Fibroblast of lung (primary cell): ENCODE data around the gene LIPH. TPM values are rescaled to one million over a fixed set of nuclear protein-coding genes. Genes with fewer than 3 reads are reported as not detected.

Source experiments
- DNase-seq, 2 donors: peaks; one replicate each; pipeline versions ENCODE4 v3.0.0 to v3.0.0-alpha.2; 2010; ENCODE audit warnings: low read depth in 2 of 2
- H2AFZ ChIP-seq: 2 replicates; pipeline ENCODE4 v1.5.1; 2012; ENCODE audit warnings: low read length, control low read depth, inconsistent platforms
- H3K27ac ChIP-seq: 2 replicates; pipeline ENCODE4 v1.5.1; 2011; ENCODE audit warnings: low read length, control low read depth; ENCODE audit not compliant: insufficient read depth
- H3K27me3 ChIP-seq: 2 replicates; pipeline ENCODE4 v1.5.1; 2011; ENCODE audit warnings: mild to moderate bottlenecking, low read length; ENCODE audit not compliant: control insufficient read depth, insufficient read depth
- H3K36me3 ChIP-seq: 2 replicates; pipeline ENCODE4 v1.5.1; 2011; ENCODE audit warnings: low read length; ENCODE audit not compliant: control insufficient read depth, insufficient read depth
- H3K4me1 ChIP-seq: 2 replicates; pipeline ENCODE4 v1.5.1; 2011; ENCODE audit warnings: low read length; ENCODE audit not compliant: control insufficient read depth, insufficient read depth; ENCODE audit errors: extremely low read depth
- H3K4me2 ChIP-seq: 2 replicates; pipeline ENCODE4 v1.5.1; 2011; ENCODE audit warnings: low read length, control low read depth; ENCODE audit not compliant: insufficient read depth; ENCODE audit errors: extremely low read depth
- H3K4me3 ChIP-seq, 4 experiments: fragments of 200-600 bp in 1 of 4; sonication (generic) in 1 of 4; replicated peaks in 1 of 4; 2 replicates each; pipeline ENCODE4 v1.5.1; 2011 to 2016; ENCODE audit warnings: low read length in 4 of 4, low read depth in 3 of 4, mild to moderate bottlenecking in 3 of 4, control low read depth in 2 of 4, inconsistent platforms in 1 of 4, mixed read lengths in 1 of 4; ENCODE audit not compliant: insufficient read depth in 1 of 4; ENCODE audit errors: control extremely low read depth in 1 of 4
- H3K79me2 ChIP-seq: 2 replicates; pipeline ENCODE4 v1.5.1; 2012; ENCODE audit warnings: mild to moderate bottlenecking, low read length, inconsistent platforms; ENCODE audit not compliant: control insufficient read depth, insufficient read depth
- H3K9ac ChIP-seq: 2 replicates; pipeline ENCODE4 v1.5.1; 2011; ENCODE audit warnings: mild to moderate bottlenecking, low read length, control low read depth; ENCODE audit not compliant: insufficient read depth
- H3K9me3 ChIP-seq: 2 replicates; pipeline ENCODE4 v1.5.1; 2012; ENCODE audit warnings: low read depth, low read length; ENCODE audit not compliant: control insufficient read depth, insufficient read depth
- H4K20me1 ChIP-seq: 2 replicates; pipeline ENCODE4 v1.5.1; 2011; ENCODE audit warnings: low read length; ENCODE audit not compliant: control insufficient read depth, insufficient read depth; ENCODE audit errors: extremely low read depth
- CTCF ChIP-seq, 2 donors: IDR thresholded peaks in 1 of 2; conservative IDR thresholded peaks in 1 of 2; 1 replicate in 1 of 2; 2 replicates in 1 of 2; pipeline ENCODE4 v1.5.1; 2011 to 2012; ENCODE audit warnings: low read length in 2 of 2, control low read depth in 1 of 2, inconsistent platforms in 1 of 2, low read depth in 1 of 2, mild to moderate bottlenecking in 1 of 2
- EZH2 ChIP-seq: IDR thresholded peaks from 2 replicates; pipeline ENCODE4 v1.5.1; 2012; ENCODE audit warnings: low read length, control low read depth, mild to moderate bottlenecking; ENCODE audit errors: missing control alignments
- polyA plus RNA-seq, 2 donors: library from polyadenylated mRNA; depleted of rRNA in 1 of 2; stranded (reverse) in 1 of 2; unstranded in 1 of 2; fragments of >200 nt; gene quantifications; 2 replicates each; pipeline ENCODE4 v1.2.1, GENCODE V29; 2011 to 2012; ENCODE audit warnings: missing spikeins in 1 of 2
- total RNA-seq: library from RNA; depleted of rRNA; stranded (reverse); fragments of >200 nt; gene quantifications from 2 replicates; pipeline ENCODE4 v1.2.1, GENCODE V29; 2014

Gene LIPH
- total and polyA plus RNA-seq, 2 donors (not counting 1 experiment from before 2014, with no cell fraction given) = 0.32 TPM; not detected in 1

- Histone ChIP-seq H3K27ac (no peak overlapping the region), H3K36me3 (no peaks in the 10 kb centered on the region), H3K9ac (no peak overlapping the region), H3K79me2 (no peaks in the 10 kb centered on the region), H3K4me2 (no peak overlapping the region), H4K20me1 (no peaks in the 10 kb centered on the region), H3K9me3 (no peaks in the 10 kb centered on the region), H2AFZ (no peak overlapping the region), H3K4me1 (no peaks in the 10 kb centered on the region), H3K4me3 (no peak overlapping the region), H3K27me3 (no peaks in the 10 kb centered on the region)
- no peak for DNase-seq
- TF ChIP-seq CTCF (conservative IDR thresholded peaks at IDR 0.05 in 1 of 2, IDR thresholded peaks at IDR 0.05 in 1 of 2; ENCODE audit: low read depth in 1 of 2, low read length in 2 of 2) (no peak), EZH2 (no peak)
These were observed 86.9 kb downstream of the LIPH start for GRCh38 chr3:185465471-185465870.

GRCh38 chr3:185460719-185461350 is 91.6 kb downstream of the LIPH start:
- Histone ChIP-seq H3K79me2 (no peaks in the 10 kb centered on the region), H3K9ac (no peak overlapping the region), H3K27ac (no peak overlapping the region), H3K27me3 (no peaks in the 10 kb centered on the region), H3K4me2 (no peak overlapping the region), H3K4me3 (no peak overlapping the region), H2AFZ (no peak overlapping the region), H3K9me3 (no peaks in the 10 kb centered on the region), H3K4me1 (no peaks in the 10 kb centered on the region), H3K36me3 (no peaks in the 10 kb centered on the region), H4K20me1 (no peaks in the 10 kb centered on the region)
- peak; percentile 15 to 35 for DNase-seq
- no peak for TF ChIP-seq EZH2
- peak; percentile 14 to 41 for TF ChIP-seq CTCF (conservative IDR thresholded peaks at IDR 0.05 in 1 of 2, IDR thresholded peaks at IDR 0.05 in 1 of 2; ENCODE audit: low read depth in 1 of 2, low read length in 2 of 2)

DNA sequence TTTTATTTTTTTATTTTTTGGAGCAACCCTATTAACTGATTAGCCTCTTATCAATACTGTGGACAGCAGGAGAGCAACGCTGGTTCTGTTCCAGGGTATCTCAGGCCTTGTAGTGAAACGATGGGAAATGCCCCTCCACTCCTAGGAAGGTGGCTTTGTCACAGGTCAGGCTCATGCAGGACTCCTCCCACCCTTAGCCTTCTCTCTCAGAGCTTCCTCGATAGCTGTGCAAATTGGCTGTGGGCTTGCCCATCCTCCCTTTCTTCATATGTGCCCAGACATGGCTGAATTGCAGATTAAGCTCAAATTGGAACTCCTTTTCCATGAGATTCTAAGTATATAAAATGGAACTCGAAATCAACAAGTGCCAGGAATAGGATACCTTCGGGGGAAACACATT is 92.1 kb downstream of the LIPH start:
- Histone ChIP-seq H3K9ac (no peak overlapping the region), H3K9me3 (no peaks in the 10 kb centered on the region), H2AFZ (no peak overlapping the region), H3K27ac (no peak overlapping the region), H3K4me2 (no peak overlapping the region), H3K36me3 (no peaks in the 10 kb centered on the region), H3K4me1 (no peaks in the 10 kb centered on the region), H3K27me3 (no peaks in the 10 kb centered on the region), H3K79me2 (no peaks in the 10 kb centered on the region), H4K20me1 (no peaks in the 10 kb centered on the region), H3K4me3 (no peak overlapping the region)
- TF ChIP-seq EZH2 (no peak), CTCF (conservative IDR thresholded peaks at IDR 0.05 in 1 of 2, IDR thresholded peaks at IDR 0.05 in 1 of 2; ENCODE audit: low read depth in 1 of 2, low read length in 2 of 2) (no peak)
- DNase-seq = no peak
